IMR-90 (cell line): Measurements from ENCODE around the gene NT5C3A. TPM values are rescaled to one million over a fixed set of nuclear protein-coding genes. Genes with fewer than 3 reads are reported as not detected.

ENCODE experiments used
- ATAC-seq: fragments of 200-7000 bp; cut with Tn5 transposase; 2 replicates; pipeline ENCODE4 v1.9.1; 2020; ENCODE audit warnings: low read depth, mild to moderate bottlenecking, moderate library complexity
- BruUV-seq: library from RNA; stranded (reverse); fragments of 400-500 nt; replicated peaks from 2 replicates; lab custom pipeline; 2021; lab: Mats Ljungman, UMichigan
- CTCF ChIA-PET: fragments of 300-600 bp; formaldehyde crosslinking; extraction: SDS; loops from one replicate; lab custom pipeline; 2021; ENCODE audit warnings: antibody characterized with exemption; lab: Yijun Ruan, JAX
- POLR2A ChIA-PET: fragments of 300-600 bp; sonication (Branson Sonifier 250); formaldehyde crosslinking; loops from one replicate; lab custom pipeline; 2022; ENCODE audit warnings: antibody characterized with exemption; ENCODE audit not compliant: unreplicated experiment; lab: Charles Lee
- DNase-seq: peaks from one replicate; pipeline ENCODE4 v3.0.0; 2013
- H2AFZ ChIP-seq: replicated peaks from 2 replicates; pipeline ENCODE3; 2013; ENCODE audit warnings: low read length, mild to moderate bottlenecking; ENCODE audit not compliant: poor library complexity
- H2AK5ac ChIP-seq: 2 replicates; pipeline ENCODE4 v1.6.1; 2013; ENCODE audit warnings: low read depth, low read length, inconsistent platforms
- H2AK9ac ChIP-seq: replicated peaks from 2 replicates; pipeline ENCODE3; 2013; ENCODE audit warnings: mild to moderate bottlenecking, low read depth, low read length, moderate library complexity; ENCODE audit not compliant: poor library complexity
- H2BK120ac ChIP-seq: 2 replicates; pipeline ENCODE4 v1.6.1; 2013; ENCODE audit warnings: low read depth, low read length, inconsistent platforms
- H2BK15ac ChIP-seq: 3 replicates; pipeline ENCODE4 v1.6.1; 2013; ENCODE audit warnings: low read depth, low read length, inconsistent platforms
- H2BK20ac ChIP-seq: 2 replicates; pipeline ENCODE4 v1.6.1; 2013; ENCODE audit warnings: low read depth, mild to moderate bottlenecking, inconsistent platforms, low read length, moderate library complexity
- H2BK5ac ChIP-seq: 2 replicates; pipeline ENCODE4 v1.6.1; 2013; ENCODE audit warnings: mild to moderate bottlenecking, low read depth, low read length, inconsistent platforms; ENCODE audit not compliant: poor library complexity, severe bottlenecking
- H3K14ac ChIP-seq: replicated peaks from 2 replicates; pipeline ENCODE4 v1.6.1; 2013; ENCODE audit warnings: low read depth, low read length, inconsistent platforms
- H3K18ac ChIP-seq: 2 replicates; pipeline ENCODE4 v1.6.1; 2013; ENCODE audit warnings: low read depth, low read length, control low read depth
- H3K23ac ChIP-seq: 2 replicates; pipeline ENCODE4 v1.6.1; 2013; ENCODE audit warnings: low read depth, low read length, inconsistent platforms
- H3K27ac ChIP-seq: 2 replicates; pipeline ENCODE4 v1.5.1; 2013; ENCODE audit warnings: mild to moderate bottlenecking, control low read depth, low read length; ENCODE audit not compliant: insufficient read depth
- H3K27me3 ChIP-seq: 2 replicates; pipeline ENCODE4 v1.6.1; 2013; ENCODE audit warnings: low read length; ENCODE audit not compliant: control insufficient read depth, insufficient read depth
- H3K36me3 ChIP-seq: 2 replicates; pipeline ENCODE4 v1.6.1; 2013; ENCODE audit warnings: low read length, mixed read lengths; ENCODE audit not compliant: control insufficient read depth, insufficient read depth
- H3K4ac ChIP-seq: 2 replicates; pipeline ENCODE4 v1.6.1; 2013; ENCODE audit warnings: low read depth, low read length, inconsistent platforms
- H3K4me1 ChIP-seq: 2 replicates; pipeline ENCODE4 v1.6.1; 2013; ENCODE audit warnings: low read length, mixed read lengths; ENCODE audit not compliant: control insufficient read depth, insufficient read depth
- H3K4me2 ChIP-seq: 2 replicates; pipeline ENCODE4 v1.6.1; 2013; ENCODE audit warnings: low read depth, mild to moderate bottlenecking, control low read depth, low read length, moderate library complexity
- H3K4me3 ChIP-seq: 2 replicates; pipeline ENCODE4 v1.5.1; 2013; ENCODE audit warnings: low read depth, mild to moderate bottlenecking, control low read depth, low read length, moderate library complexity; ENCODE audit not compliant: insufficient read depth
- H3K56ac ChIP-seq: 2 replicates; pipeline ENCODE4 v1.6.1; 2013; ENCODE audit warnings: low read length, inconsistent platforms; ENCODE audit not compliant: insufficient read depth; ENCODE audit errors: extremely low read depth
- H3K79me1 ChIP-seq, 2 experiments: 2 replicates each; pipeline ENCODE4 v1.6.1; 2013; ENCODE audit warnings: low read length in 2 of 2, inconsistent platforms in 1 of 2, low read depth in 1 of 2
- H3K9ac ChIP-seq: 2 replicates; pipeline ENCODE4 v1.6.1; 2013; ENCODE audit warnings: low read depth, low read length, control low read depth
- H3K9me1 ChIP-seq: 2 replicates; pipeline ENCODE4 v1.6.1; 2013; ENCODE audit warnings: low read length, inconsistent platforms; ENCODE audit not compliant: insufficient read depth
- H3K9me3 ChIP-seq: 2 replicates; pipeline ENCODE4 v1.6.1; 2013; ENCODE audit warnings: low read length; ENCODE audit not compliant: control insufficient read depth, insufficient read depth
- H4K20me1 ChIP-seq: 2 replicates; pipeline ENCODE4 v1.6.1; 2013; ENCODE audit warnings: low read length, inconsistent platforms; ENCODE audit not compliant: insufficient read depth
- H4K5ac ChIP-seq: 2 replicates; pipeline ENCODE4 v1.6.1; 2013; ENCODE audit warnings: mild to moderate bottlenecking, low read depth, low read length, control low read depth
- H4K8ac ChIP-seq, 2 experiments: 2 replicates each; pipeline ENCODE4 v1.6.1; 2013; ENCODE audit warnings: low read depth in 2 of 2, low read length in 2 of 2, control low read depth in 1 of 2, inconsistent platforms in 1 of 2
- H4K91ac ChIP-seq: 2 replicates; pipeline ENCODE4 v1.6.1; 2013; ENCODE audit warnings: low read depth, low read length, inconsistent platforms; ENCODE audit not compliant: insufficient read depth
- CEBPB ChIP-seq: IDR thresholded peaks from 2 replicates; pipeline ENCODE4 v1.6.1; 2012; ENCODE audit warnings: low read depth, low read length, improper control_type of control experiment
- CHD1 ChIP-seq: IDR thresholded peaks from 2 replicates; pipeline ENCODE4 v1.6.1; 2012; ENCODE audit warnings: low read depth, low read length, improper control_type of control experiment
- FOS ChIP-seq: fragments of 150-350 bp; IDR thresholded peaks from 2 replicates; pipeline ENCODE4 v1.6.1; 2016; ENCODE audit warnings: low read depth, low read length
- MAZ ChIP-seq: IDR thresholded peaks from 2 replicates; pipeline ENCODE4 v1.6.1; 2012; ENCODE audit warnings: low read depth, mild to moderate bottlenecking, low read length, improper control_type of control experiment, moderate library complexity, borderline replicate concordance
- MXI1 ChIP-seq: IDR thresholded peaks from 2 replicates; pipeline ENCODE4 v1.6.1; 2012; ENCODE audit warnings: low read depth, mild to moderate bottlenecking, low read length, moderate library complexity, borderline replicate concordance
- NFE2L2 ChIP-seq: fragments of 150-350 bp; IDR thresholded peaks from 2 replicates; pipeline ENCODE4 v1.6.1; 2016; ENCODE audit warnings: low read depth, mild to moderate bottlenecking, low read length
- POLR2A ChIP-seq: IDR thresholded peaks from 2 replicates; pipeline ENCODE4 v1.6.1; 2012; ENCODE audit warnings: mild to moderate bottlenecking, low read depth, low read length
- RCOR1 ChIP-seq: IDR thresholded peaks from 2 replicates; pipeline ENCODE4 v1.6.1; 2012; ENCODE audit warnings: mild to moderate bottlenecking, low read length, improper control_type of control experiment; ENCODE audit not compliant: insufficient replicate concordance
- RFX5 ChIP-seq: IDR thresholded peaks from 2 replicates; pipeline ENCODE4 v1.8.0; 2012; ENCODE audit warnings: low read depth, mild to moderate bottlenecking, low read length, moderate library complexity
- SMC3 ChIP-seq: fragments of 150-350 bp; IDR thresholded peaks from 2 replicates; pipeline ENCODE4 v1.6.1; 2016; ENCODE audit warnings: low read depth, mild to moderate bottlenecking, antibody characterized with exemption, low read length, moderate library complexity
- USF2 ChIP-seq: fragments of 150-350 bp; IDR thresholded peaks from 2 replicates; pipeline ENCODE4 v1.6.1; 2017; ENCODE audit warnings: mild to moderate bottlenecking, antibody characterized with exemption, low read length, low read depth
- WGBS, 2 experiments: methylation state at CpG; one replicate each; pipeline versions ENCODE4 v1.1.5 to v1.1.7; 2013; ENCODE audit warnings: missing lambda C conversion rate in 2 of 2; ENCODE audit not compliant: insufficient read length in 1 of 2; ENCODE audit errors: extremely low coverage in 2 of 2; 5-methylcytosine and 5-hydroxymethylcytosine counted together
- dilution Hi-C: fragments of 300-500 bp; cut with HindIII; formaldehyde crosslinking; loops from one replicate; pipeline ENCODE4 v1.14.3; 2018; ENCODE audit warnings: low sequenced_read_pairs; ENCODE audit not compliant: unreplicated experiment
- in situ Hi-C: fragments of 300-500 bp; cut with MboI; formaldehyde crosslinking; loops from 3 replicates; pipeline ENCODE4 v1.14.3; 2019; ENCODE audit warnings: low sequenced_read_pairs, inconsistent platforms, mixed read lengths
- intact Hi-C: fragments of 100-400 bp; cut with micrococcal nuclease; formaldehyde crosslinking; loops from 2 replicates; pipeline ENCODE4 v1.10.0; 2022
- polyA plus RNA-seq, 3 experiments: library from polyadenylated mRNA; depleted of rRNA; stranded (reverse); fragments of >200 nt; gene quantifications; 2 replicates each; pipeline ENCODE4 v1.2.3, GENCODE V29; 2012; ENCODE audit warnings: low replicate concordance in 1 of 3
- total RNA-seq: library from RNA; depleted of rRNA; stranded (reverse); fragments of >200 nt; gene quantifications from 2 replicates; pipeline ENCODE4 v1.2.3, GENCODE V29; 2012
- TF ChIP-seq, protein P1 (sequence below): fragments of 150-350 bp; IDR thresholded peaks from 2 replicates; pipeline ENCODE4 v1.6.1; 2016; ENCODE audit warnings: low read depth, mild to moderate bottlenecking, low read length, moderate library complexity, borderline replicate concordance

The NT5C3A gene
- total and polyA plus RNA-seq, 2 of the 4 experiments (the other 2 are of a cell fraction), result 11.3 to 12.2 TPM

DNA sequence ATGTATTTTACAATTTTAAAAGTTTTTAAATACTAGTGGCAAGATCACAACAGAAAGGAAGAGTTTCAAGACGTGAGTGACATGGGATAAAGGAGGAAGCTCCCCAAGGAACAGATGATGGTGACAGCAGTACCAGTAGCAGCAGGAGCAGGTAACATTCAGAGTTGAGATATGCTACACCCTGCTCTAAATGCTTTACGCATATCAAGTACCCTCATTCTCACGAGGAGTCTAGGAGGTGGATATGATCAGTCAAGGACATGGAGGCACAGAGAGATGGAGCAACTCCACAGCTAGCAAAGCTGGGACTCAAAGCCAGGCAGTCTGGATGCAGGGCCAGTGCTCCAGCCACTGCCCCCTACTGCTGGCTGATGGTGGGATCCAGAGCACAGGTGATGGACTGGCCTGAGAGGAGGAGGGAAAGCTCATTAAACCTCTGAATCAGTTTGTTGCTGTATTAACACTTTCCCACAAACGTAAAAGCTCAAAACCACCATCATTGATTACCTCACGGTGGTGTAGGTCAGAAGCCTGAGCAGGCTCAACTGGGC, 29.1 kb upstream of the NT5C3A start:
- Histone ChIP-seq H2BK15ac (peak overlapping the region; percentile 70; the same call in 2 of the 3 replicates), H3K23ac (peak overlapping the region; percentile 75), H3K9me3 (no peaks in the 10 kb centered on the region), H3K14ac (peak overlapping the region; percentile 78), H4K5ac (no peak overlapping the region), H3K4ac (peak overlapping the region; percentile 12), H3K36me3 (peaks cover 15% of the 10 kb centered on the region), H2AFZ (no peak overlapping the region), H2BK5ac (peak overlapping the region; percentile 76), H3K27ac (no peak overlapping the region), H3K56ac (0 out of 2 replicates have a peak overlapping the region, but pooled peaks have one; percentile 22), H3K9me1 (peaks cover 16% of the 10 kb centered on the region), H4K8ac (peak overlapping the region in 1 of 2 experiments; percentile 61; a peak in 2 of 4 replicates), H2BK20ac (peak overlapping the region; percentile 70), H2BK120ac (peak overlapping the region; percentile 74; the same call in 1 of the 2 replicates), H3K4me3 (no peak overlapping the region), H3K79me1 (0 out of 4 replicates have a peak, but pooled peaks cover 0 to 10% of the 10 kb centered on the region in 2 experiments), H3K9ac (no peak overlapping the region), H3K4me2 (no peak overlapping the region), H2AK9ac (no peak overlapping the region), H2AK5ac (peak overlapping the region; percentile 96), H4K20me1 (no peaks in the 10 kb centered on the region), H3K4me1 (peaks cover 5% of the 10 kb centered on the region; the same call in 1 of the 2 replicates), H3K18ac (peak overlapping the region; percentile 27; the same call in 1 of the 2 replicates), H4K91ac (peak overlapping the region; percentile 13), H3K27me3 (no peaks in the 10 kb centered on the region)
- DNase-seq (no peak), ATAC-seq (no peak)
- TF ChIP-seq CHD1, result no peak
- TF ChIP-seq, protein P1, sequence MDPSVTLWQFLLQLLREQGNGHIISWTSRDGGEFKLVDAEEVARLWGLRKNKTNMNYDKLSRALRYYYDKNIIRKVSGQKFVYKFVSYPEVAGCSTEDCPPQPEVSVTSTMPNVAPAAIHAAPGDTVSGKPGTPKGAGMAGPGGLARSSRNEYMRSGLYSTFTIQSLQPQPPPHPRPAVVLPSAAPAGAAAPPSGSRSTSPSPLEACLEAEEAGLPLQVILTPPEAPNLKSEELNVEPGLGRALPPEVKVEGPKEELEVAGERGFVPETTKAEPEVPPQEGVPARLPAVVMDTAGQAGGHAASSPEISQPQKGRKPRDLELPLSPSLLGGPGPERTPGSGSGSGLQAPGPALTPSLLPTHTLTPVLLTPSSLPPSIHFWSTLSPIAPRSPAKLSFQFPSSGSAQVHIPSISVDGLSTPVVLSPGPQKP, result no peak
- no peak for TF ChIP-seq SMC3
- TF ChIP-seq MAZ, result no peak
- no peak for TF ChIP-seq RFX5
- TF ChIP-seq FOS, result no peak
- TF ChIP-seq NFE2L2, result no peak
- TF ChIP-seq USF2, result no peak
- TF ChIP-seq RCOR1, result no peak
- no peak for TF ChIP-seq POLR2A
- TF ChIP-seq CEBPB, result no peak
- TF ChIP-seq MXI1, result no peak
- intact Hi-C loops (no loop called here), dilution Hi-C loops (no loop called here), in situ Hi-C loops (no loop called here)
- POLR2A ChIA-PET, result no interaction called here
- no CpG with 5 or more reads among the region's 5 CpGs for WGBS, 2 experiments
- no TSS peak for BruUV-seq
- CTCF ChIA-PET, result no interaction called here
